Gastrocnemius medialis (tissue), 4 donors: Measurements from ENCODE around the gene HLA-DPA1. TPM values are rescaled to one million over a fixed set of nuclear protein-coding genes. Genes with fewer than 3 reads are reported as not detected.

Experiments used
- ATAC-seq, 2 donors: fragments of 150-250 bp; one replicate each; pipeline ENCODE4 v1.9.1; 2016
- DNase-seq, 2 donors: peaks; one replicate each; pipeline ENCODE4 v3.0.0-alpha.2; 2019
- H3K27ac ChIP-seq, 4 donors: fragments of 200-600 bp; sonication (generic); 1 replicate in 1 of 4; 2 replicates in 3 of 4; pipeline ENCODE4 v1.5.1; 2016 to 2018; ENCODE audit warnings: mild to moderate bottlenecking in 2 of 4, moderate library complexity in 1 of 4
- H3K27me3 ChIP-seq, 3 donors: fragments of 200-600 bp; sonication (generic) in 2 of 3; 1 replicate in 1 of 3; 2 replicates in 2 of 3; pipeline versions ENCODE4 v1.5.1 to v1.6.0; 2016 to 2019; ENCODE audit warnings: mild to moderate bottlenecking in 1 of 3, moderate library complexity in 1 of 3
- H3K36me3 ChIP-seq, 2 donors: fragments of 200-600 bp; sonication (generic) in 1 of 2; one replicate each; pipeline ENCODE4 v1.5.1; 2017 to 2018
- H3K4me1 ChIP-seq, 2 donors: fragments of 200-600 bp; sonication (generic) in 1 of 2; one replicate each; pipeline ENCODE4 v1.5.1; 2016 to 2017; ENCODE audit warnings: mild to moderate bottlenecking in 2 of 2
- H3K4me3 ChIP-seq, 4 donors: fragments of 200-600 bp; sonication (generic) in 3 of 4; 1 replicate in 1 of 4; 2 replicates in 3 of 4; pipeline ENCODE4 v1.5.1; 2016 to 2019; ENCODE audit warnings: mild to moderate bottlenecking in 2 of 4
- H3K9me3 ChIP-seq, 3 donors: fragments of 200-600 bp; sonication (generic) in 2 of 3; 1 replicate in 1 of 3; 2 replicates in 2 of 3; pipeline ENCODE4 v1.5.1; 2016 to 2019
- POLR2A ChIP-seq, 2 donors: fragments of 450-650 bp; IDR thresholded peaks; one replicate each; pipeline ENCODE4 v1.6.1; 2017; ENCODE audit warnings: antibody characterized with exemption in 2 of 2, mild to moderate bottlenecking in 2 of 2, moderate library complexity in 2 of 2
- in situ Hi-C, 4 donors: fragments of 200-750 bp; cut with MboI; loops; one replicate each; pipeline versions ENCODE4 v1.15.0 to v1.8.0; 2017; ENCODE audit warnings: low sequenced_read_pairs in 4 of 4
- intact Hi-C: fragments of 100-400 bp; cut with DNase I; formaldehyde crosslinking; loops from one replicate; pipeline ENCODE4 v1.15.1; 2023; ENCODE audit warnings: low total_unique reads
- total RNA-seq, 4 donors: library from RNA; depleted of rRNA; stranded (reverse); fragments of >200 nt; gene quantifications; one replicate each; pipeline versions ENCODE4 v1.1.0 to v1.2.3, GENCODE V29; 2016
- TF ChIP-seq, protein P1 (sequence below), 5 experiments: fragments of 450-650 bp in 3 of 5; fragments of 200-600 bp in 2 of 5; sonication (generic) in 2 of 5; IDR thresholded peaks in 4 of 5; conservative IDR thresholded peaks in 1 of 5; 1 replicate in 4 of 5; 2 replicates in 1 of 5; pipeline ENCODE4 v1.5.1; 2016 to 2019; ENCODE audit warnings: antibody characterized with exemption in 5 of 5, mild to moderate bottlenecking in 3 of 5, moderate library complexity in 3 of 5

Gene HLA-DPA1
- total RNA-seq, 4 donors from 2014 or later, result 6.8 to 51.8 (median 23.4) TPM

DNA sequence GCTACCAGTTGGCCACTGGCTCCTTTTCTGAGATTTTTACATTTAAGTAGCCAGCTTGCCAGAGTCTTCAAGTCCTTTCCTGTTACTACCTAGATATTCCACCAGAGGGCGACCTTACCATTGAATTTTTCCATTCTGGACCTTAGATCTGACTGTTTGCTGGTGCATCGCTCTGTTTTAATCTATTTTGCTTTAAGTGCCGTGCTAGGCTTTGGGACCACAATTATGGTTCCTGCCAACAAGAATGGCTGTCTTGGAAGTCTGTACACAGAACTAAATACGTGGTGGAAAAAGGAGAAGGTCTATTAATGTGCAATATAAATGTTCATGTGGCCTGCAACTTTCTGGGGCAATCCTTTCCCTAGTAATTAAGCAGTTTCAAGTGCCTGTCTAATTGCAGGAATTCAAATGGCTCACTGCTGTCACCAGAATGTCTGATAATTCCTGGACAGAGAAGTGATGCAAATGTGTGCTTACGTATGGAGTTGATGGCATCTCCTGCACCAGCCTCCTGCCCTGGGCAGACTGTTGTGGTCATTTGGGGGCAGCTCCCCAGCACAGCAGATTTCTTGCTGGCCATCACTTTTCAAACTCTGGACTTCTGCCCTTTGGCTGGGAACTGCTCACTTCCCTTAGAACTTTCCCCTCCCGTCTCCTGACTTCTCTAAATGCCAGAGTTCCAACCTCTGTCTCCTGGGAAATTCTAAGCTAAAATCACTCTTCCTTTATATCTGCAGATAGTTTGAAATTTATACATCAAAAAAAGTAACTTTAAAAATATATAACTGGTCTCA lies 58.4 kb downstream of the HLA-DPA1 start:
- ATAC-seq (peak; percentile 72), DNase-seq (no peak)
- no peaks in the 10 kb centered on the region for H3K9me3 ChIP-seq
- peaks cover 11 to 12% of the 10 kb centered on the region in 2 donors for H3K4me1 ChIP-seq
- in situ Hi-C loops, result loop anchor here (5.0 to 10.0 kb wide), 4 partner anchors 62 to 230 kb away; partner anchors contain the start of gene HLA-DPB1 (in 1 of the 4)
- H3K36me3 ChIP-seq, result no peaks in the 10 kb centered on the region
- H3K27me3 ChIP-seq, result peaks cover 0 to 5% (median 5%) of the 10 kb centered on the region in 3 donors
- TF ChIP-seq POLR2A (IDR thresholded peaks at IDR 0.05), result no peak
- TF ChIP-seq, protein P1, sequence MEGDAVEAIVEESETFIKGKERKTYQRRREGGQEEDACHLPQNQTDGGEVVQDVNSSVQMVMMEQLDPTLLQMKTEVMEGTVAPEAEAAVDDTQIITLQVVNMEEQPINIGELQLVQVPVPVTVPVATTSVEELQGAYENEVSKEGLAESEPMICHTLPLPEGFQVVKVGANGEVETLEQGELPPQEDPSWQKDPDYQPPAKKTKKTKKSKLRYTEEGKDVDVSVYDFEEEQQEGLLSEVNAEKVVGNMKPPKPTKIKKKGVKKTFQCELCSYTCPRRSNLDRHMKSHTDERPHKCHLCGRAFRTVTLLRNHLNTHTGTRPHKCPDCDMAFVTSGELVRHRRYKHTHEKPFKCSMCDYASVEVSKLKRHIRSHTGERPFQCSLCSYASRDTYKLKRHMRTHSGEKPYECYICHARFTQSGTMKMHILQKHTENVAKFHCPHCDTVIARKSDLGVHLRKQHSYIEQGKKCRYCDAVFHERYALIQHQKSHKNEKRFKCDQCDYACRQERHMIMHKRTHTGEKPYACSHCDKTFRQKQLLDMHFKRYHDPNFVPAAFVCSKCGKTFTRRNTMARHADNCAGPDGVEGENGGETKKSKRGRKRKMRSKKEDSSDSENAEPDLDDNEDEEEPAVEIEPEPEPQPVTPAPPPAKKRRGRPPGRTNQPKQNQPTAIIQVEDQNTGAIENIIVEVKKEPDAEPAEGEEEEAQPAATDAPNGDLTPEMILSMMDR (IDR thresholded peaks at IDR 0.05 in 4 of 5, conservative IDR thresholded peaks at IDR 0.05 in 1 of 5), result peak; percentile 69 to 84 (median 81)
- H3K27ac ChIP-seq, result peak overlapping the region in 3 of 4 donors; percentile 35 to 62 (median 40)
- intact Hi-C loops, result loop anchor here (1.0 to 10.0 kb wide), 3 partner anchors 62 to 233 kb away; partner anchors contain the start of gene HLA-DPB1
- no peak overlapping the region for H3K4me3 ChIP-seq

Other genes starting within 250 kb of the HLA-DPA1 start
- gene TAP2, start 234.9 kb downstream of the HLA-DPA1 start, total RNA-seq, result 1 to 10 TPM; 2.5 to 7.1 (median 4.1) TPM
- 10 to 100 TPM in 2 of 4 donors, 1 to 10 TPM in 2; 7.0 to 20.2 (median 9.2) TPM for gene PSMB8, start 229.6 kb downstream of the HLA-DPA1 start, total RNA-seq
- 10 to 100 TPM; 13.2 to 26.7 (median 19.0) TPM for gene TAP1, start 219.9 kb downstream of the HLA-DPA1 start, total RNA-seq
- 10 to 100 TPM in 1 of 4 donors, 1 to 10 TPM in 3; 1.4 to 11.3 (median 6.1) TPM for gene PSMB9, start 219.5 kb downstream of the HLA-DPA1 start, total RNA-seq
- gene HLA-DMB, start 132.6 kb downstream of the HLA-DPA1 start, total RNA-seq, result 1 to 10 TPM; 4.3 to 8.1 (median 5.6) TPM
- 10 to 100 TPM in 1 of 4 donors, 1 to 10 TPM in 3; 3.6 to 22.8 (median 6.3) TPM for gene HLA-DMA, start 120.6 kb downstream of the HLA-DPA1 start, total RNA-seq
- 100 to 1,000 TPM in 1 of 4 donors, 10 to 100 TPM in 3; 62.5 to 108 (median 86.6) TPM for gene BRD2, start 105.1 kb downstream of the HLA-DPA1 start, total RNA-seq
- 1 to 10 TPM in 2 of 4 donors, under 1 TPM in 2; 0.20 to 2.9 (median 0.86) TPM for gene HLA-DOA, start 64.1 kb downstream of the HLA-DPA1 start, total RNA-seq
- gene HLA-DPB1, start 2.3 kb upstream of the HLA-DPA1 start, total RNA-seq, result 10 to 100 TPM; 16.7 to 52.1 (median 23.5) TPM
- under 1 TPM; 0.31 to 0.92 (median 0.47) TPM for gene COL11A2, start 118.8 kb upstream of the HLA-DPA1 start, total RNA-seq
- gene RXRB, start 127.0 kb upstream of the HLA-DPA1 start, total RNA-seq, result 10 to 100 TPM; 20.8 to 38.4 (median 24.6) TPM
- gene SLC39A7, start 127.2 kb upstream of the HLA-DPA1 start, total RNA-seq, result 10 to 100 TPM; 21.9 to 45.4 (median 26.2) TPM
- 10 to 100 TPM in 3 of 4 donors, 1 to 10 TPM in 1; 7.9 to 28.3 (median 14.3) TPM for gene HSD17B8, start 131.0 kb upstream of the HLA-DPA1 start, total RNA-seq
- gene RING1, start 134.9 kb upstream of the HLA-DPA1 start, total RNA-seq, result 10 to 100 TPM in 3 of 4 donors, 1 to 10 TPM in 1; 7.4 to 16.3 (median 12.1) TPM
- gene VPS52, start 198.2 kb upstream of the HLA-DPA1 start, total RNA-seq, result 10 to 100 TPM; 28.7 to 52.8 (median 41.2) TPM
- gene RPS18, start 198.4 kb upstream of the HLA-DPA1 start, total RNA-seq, result 1,000 to 10,000 TPM; 1,834 to 2,142 (median 2,010) TPM
- 1 to 10 TPM; 1.0 to 2.0 (median 1.7) TPM for gene B3GALT4, start 203.5 kb upstream of the HLA-DPA1 start, total RNA-seq
- gene WDR46, start 215.6 kb upstream of the HLA-DPA1 start, total RNA-seq, result 10 to 100 TPM; 34.5 to 57.3 (median 49.1) TPM
- gene PFDN6, start 216.0 kb upstream of the HLA-DPA1 start, total RNA-seq, result 100 to 1,000 TPM in 1 of 4 donors, 10 to 100 TPM in 3; 49.9 to 106 (median 76.8) TPM
- 10 to 100 TPM; 39.8 to 52.3 (median 40.8) TPM for gene RGL2, start 225.3 kb upstream of the HLA-DPA1 start, total RNA-seq
- gene TAPBP, start 240.4 kb upstream of the HLA-DPA1 start, total RNA-seq, result 10 to 100 TPM; 15.9 to 42.4 (median 36.5) TPM
- gene ZBTB22, start 244.1 kb upstream of the HLA-DPA1 start, total RNA-seq, result 10 to 100 TPM in 3 of 4 donors, 1 to 10 TPM in 1; 9.0 to 19.3 (median 16.3) TPM
- 10 to 100 TPM; 37.2 to 76.0 (median 59.8) TPM for gene DAXX, start 249.3 kb upstream of the HLA-DPA1 start, total RNA-seq